Neutrophil (primary cell): ENCODE data around the gene NUP62.

Experiments used
- H3K27ac ChIP-seq: fragments of 200-600 bp; sonication (generic); 2 replicates; pipeline ENCODE4 v1.5.1; 2016; ENCODE audit warnings: mild to moderate bottlenecking, moderate library complexity
- H3K27me3 ChIP-seq: fragments of 200-600 bp; sonication (generic); 2 replicates; pipeline ENCODE4 v1.6.0; 2016; ENCODE audit warnings: mild to moderate bottlenecking
- H3K36me3 ChIP-seq: fragments of 200-600 bp; sonication (generic); 2 replicates; pipeline ENCODE4 v1.5.1; 2017
- H3K4me1 ChIP-seq, 2 experiments: fragments of 200-600 bp in 1 of 2; sonication (generic) in 1 of 2; 1 replicate in 1 of 2; 2 replicates in 1 of 2; pipeline versions ENCODE4 v1.5.1 to v1.6.1; 2013 to 2016; ENCODE audit warnings: low read depth in 1 of 2, low read length in 1 of 2, mild to moderate bottlenecking in 1 of 2, moderate library complexity in 1 of 2; ENCODE audit not compliant: control insufficient read depth in 1 of 2, insufficient read depth in 1 of 2
- H3K4me3 ChIP-seq, 2 experiments: fragments of 200-600 bp in 1 of 2; sonication (generic) in 1 of 2; 1 replicate in 1 of 2; 2 replicates in 1 of 2; pipeline ENCODE4 v1.5.1; 2013 to 2016; ENCODE audit warnings: low read depth in 1 of 2, low read length in 1 of 2, mild to moderate bottlenecking in 1 of 2, moderate library complexity in 1 of 2
- H3K9me3 ChIP-seq: fragments of 200-600 bp; sonication (generic); 2 replicates; pipeline ENCODE4 v1.5.1; 2016
- TF ChIP-seq, protein P1 (sequence below): fragments of 200-600 bp; sonication (generic); IDR thresholded peaks from 2 replicates; pipeline ENCODE4 v1.5.1; 2016; ENCODE audit warnings: antibody characterized with exemption

NUP62 gene

DNA sequence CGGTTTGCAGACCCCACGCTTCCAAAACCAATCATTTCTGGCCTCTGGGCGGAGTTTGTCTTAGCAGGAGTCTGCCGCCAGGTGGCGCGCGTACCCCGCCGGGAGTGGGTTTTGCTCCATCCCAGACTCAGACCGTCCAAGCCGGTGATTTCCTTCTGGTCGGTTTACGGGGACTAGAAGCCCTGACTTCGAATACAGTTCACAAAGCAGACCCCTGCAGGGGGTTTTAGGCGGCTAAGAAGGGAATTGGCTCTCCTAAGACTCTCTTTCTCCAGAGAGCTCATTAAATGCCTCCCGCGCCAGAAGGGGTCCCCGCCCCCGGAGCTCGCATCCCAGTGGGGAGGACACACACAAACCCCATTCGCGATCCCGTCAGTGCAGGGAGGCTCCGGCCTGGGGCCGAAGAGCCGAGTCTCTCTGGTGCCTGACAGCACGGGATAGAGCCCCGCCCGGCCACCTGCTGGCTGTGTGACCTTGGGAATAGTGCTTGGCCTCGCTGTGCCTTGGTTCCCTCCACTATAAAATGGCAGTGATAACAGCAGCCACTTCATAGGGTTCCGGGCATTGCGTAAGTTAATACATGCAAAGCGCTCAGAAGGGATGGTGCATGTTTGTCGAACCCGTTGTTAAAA is 8.6 kb upstream of the NUP62 start:
- no peaks in the 10 kb centered on the region for H3K36me3 ChIP-seq
- H3K27ac ChIP-seq, result no peak overlapping the region
- no peaks in the 10 kb centered on the region for H3K9me3 ChIP-seq
- H3K4me1 ChIP-seq, result peaks cover 0 to 5% of the 10 kb centered on the region in 2 experiments
- TF ChIP-seq, protein P1, sequence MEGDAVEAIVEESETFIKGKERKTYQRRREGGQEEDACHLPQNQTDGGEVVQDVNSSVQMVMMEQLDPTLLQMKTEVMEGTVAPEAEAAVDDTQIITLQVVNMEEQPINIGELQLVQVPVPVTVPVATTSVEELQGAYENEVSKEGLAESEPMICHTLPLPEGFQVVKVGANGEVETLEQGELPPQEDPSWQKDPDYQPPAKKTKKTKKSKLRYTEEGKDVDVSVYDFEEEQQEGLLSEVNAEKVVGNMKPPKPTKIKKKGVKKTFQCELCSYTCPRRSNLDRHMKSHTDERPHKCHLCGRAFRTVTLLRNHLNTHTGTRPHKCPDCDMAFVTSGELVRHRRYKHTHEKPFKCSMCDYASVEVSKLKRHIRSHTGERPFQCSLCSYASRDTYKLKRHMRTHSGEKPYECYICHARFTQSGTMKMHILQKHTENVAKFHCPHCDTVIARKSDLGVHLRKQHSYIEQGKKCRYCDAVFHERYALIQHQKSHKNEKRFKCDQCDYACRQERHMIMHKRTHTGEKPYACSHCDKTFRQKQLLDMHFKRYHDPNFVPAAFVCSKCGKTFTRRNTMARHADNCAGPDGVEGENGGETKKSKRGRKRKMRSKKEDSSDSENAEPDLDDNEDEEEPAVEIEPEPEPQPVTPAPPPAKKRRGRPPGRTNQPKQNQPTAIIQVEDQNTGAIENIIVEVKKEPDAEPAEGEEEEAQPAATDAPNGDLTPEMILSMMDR, result peak; percentile 92
- no peak overlapping the region for H3K4me3 ChIP-seq
- peaks cover 6% of the 10 kb centered on the region for H3K27me3 ChIP-seq

DNA sequence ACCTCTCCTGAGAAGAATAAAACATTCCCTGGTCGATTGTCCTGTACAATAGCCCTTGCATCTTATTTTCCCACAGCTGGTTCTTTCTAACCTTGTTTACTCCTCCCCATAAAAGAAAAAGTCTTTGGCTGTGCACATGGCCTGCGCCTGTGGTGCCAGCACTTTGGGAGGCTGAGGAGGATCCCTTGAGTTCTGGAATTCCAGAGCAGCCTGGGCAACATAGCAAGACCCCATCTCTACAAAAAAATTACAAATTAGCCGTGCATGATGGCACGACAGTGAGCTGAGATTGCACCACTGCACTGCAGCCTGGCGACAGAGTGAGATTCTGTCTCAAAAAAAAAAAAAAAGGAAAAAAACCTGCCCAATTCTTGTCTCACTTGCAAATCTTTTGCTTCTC is 7.2 kb upstream of the NUP62 start:
- Histone ChIP-seq H3K4me1 (peaks cover 0 to 5% of the 10 kb centered on the region in 2 experiments), H3K9me3 (no peaks in the 10 kb centered on the region), H3K27ac (no peak overlapping the region), H3K36me3 (no peaks in the 10 kb centered on the region), H3K27me3 (peaks cover 9% of the 10 kb centered on the region), H3K4me3 (no peak overlapping the region)
- TF ChIP-seq, protein P1, result no peak

DNA sequence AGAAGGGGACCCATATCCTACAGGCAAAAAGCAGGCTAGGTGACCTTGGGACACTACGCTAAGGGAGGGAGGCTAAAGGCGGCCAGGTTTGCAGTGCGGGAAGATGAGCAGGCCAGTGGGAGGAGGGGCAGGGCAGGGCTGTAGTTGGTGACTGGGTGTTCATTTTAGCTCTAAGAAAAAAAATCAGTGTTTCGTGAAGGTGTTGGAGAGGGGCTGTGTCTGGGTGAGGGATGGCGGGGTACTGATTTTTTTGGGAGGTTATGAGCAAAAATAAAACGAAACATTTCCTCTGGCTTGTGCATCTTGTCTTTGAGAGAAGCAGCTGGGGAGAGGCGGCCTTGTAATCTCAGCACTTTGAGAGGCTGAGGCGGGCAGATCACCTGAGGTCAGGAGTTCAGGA is 4.3 kb upstream of the NUP62 start:
- Histone ChIP-seq H3K27ac (no peak overlapping the region), H3K27me3 (peaks cover 9% of the 10 kb centered on the region), H3K9me3 (no peaks in the 10 kb centered on the region), H3K4me3 (no peak overlapping the region), H3K36me3 (no peaks in the 10 kb centered on the region), H3K4me1 (peaks cover 5 to 13% of the 10 kb centered on the region in 2 experiments)
- TF ChIP-seq, protein P1, result no peak

DNA sequence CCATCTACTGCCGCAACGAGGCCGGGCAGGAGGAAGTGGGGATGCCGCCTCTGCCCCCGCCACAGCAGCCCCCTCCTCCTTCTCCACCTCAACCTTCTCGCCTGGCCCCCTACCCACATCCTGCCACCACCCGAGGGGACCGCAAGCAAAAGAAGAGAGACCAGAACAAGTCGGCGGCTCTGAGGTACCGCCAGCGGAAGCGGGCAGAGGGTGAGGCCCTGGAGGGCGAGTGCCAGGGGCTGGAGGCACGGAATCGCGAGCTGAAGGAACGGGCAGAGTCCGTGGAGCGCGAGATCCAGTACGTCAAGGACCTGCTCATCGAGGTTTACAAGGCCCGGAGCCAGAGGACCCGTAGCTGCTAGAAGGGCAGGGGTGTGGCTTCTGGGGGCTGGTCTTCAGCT is 3.4 kb upstream of the NUP62 start:
- no peak overlapping the region for H3K27ac ChIP-seq

DNA sequence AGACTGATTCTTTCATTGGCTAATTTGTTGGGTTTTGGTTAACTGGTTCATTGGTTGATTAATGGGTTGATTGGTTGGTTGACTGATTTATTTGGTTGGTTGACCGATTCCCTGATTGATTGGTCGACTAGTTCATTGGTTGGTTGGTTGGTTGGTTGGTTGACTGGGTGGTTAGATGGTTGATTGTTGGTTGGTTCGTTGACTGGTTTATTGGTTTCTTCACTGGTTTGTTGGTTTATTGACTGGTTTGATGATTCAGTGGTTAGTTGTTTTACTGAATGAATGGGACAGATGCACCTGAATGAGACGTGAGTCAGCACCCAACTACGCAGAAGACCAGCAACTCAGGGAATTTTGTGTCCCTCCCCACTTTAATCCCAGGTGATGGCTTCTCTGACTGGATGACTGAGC is 2.7 kb upstream of the NUP62 start:
- H3K4me1 ChIP-seq, result peaks cover 11 to 18% of the 10 kb centered on the region in 2 experiments
- no peaks in the 10 kb centered on the region for H3K9me3 ChIP-seq
- H3K36me3 ChIP-seq, result no peaks in the 10 kb centered on the region
- peaks cover 9% of the 10 kb centered on the region for H3K27me3 ChIP-seq
- TF ChIP-seq, protein P1, result no peak
- H3K27ac ChIP-seq, result no peak overlapping the region
- no peak overlapping the region for H3K4me3 ChIP-seq

More for the DNA sequence above, 3.4 kb upstream of the NUP62 start:
- TF ChIP-seq, protein P1, result no peak
- no peaks in the 10 kb centered on the region for H3K36me3 ChIP-seq
- H3K27me3 ChIP-seq, result peaks cover 9% of the 10 kb centered on the region
- H3K4me3 ChIP-seq, result no peak overlapping the region
- H3K9me3 ChIP-seq, result no peaks in the 10 kb centered on the region
- peaks cover 14 to 15% of the 10 kb centered on the region in 2 experiments for H3K4me1 ChIP-seq
